Mesenchymal stem cell (in vitro differentiated cells and primary cell): ENCODE data around the gene CD81.

Source experiments
- DNase-seq: peaks from one replicate; pipeline ENCODE4 v3.0.0-alpha.2; 2013
- H2AFZ ChIP-seq: one replicate; pipeline ENCODE4 v1.6.1; 2013; ENCODE audit warnings: low read depth, mild to moderate bottlenecking, control low read depth, inconsistent platforms, low read length, moderate library complexity
- H2AK5ac ChIP-seq: 2 replicates; pipeline ENCODE4 v1.6.1; 2013; ENCODE audit warnings: low read length, moderate library complexity, mild to moderate bottlenecking, inconsistent platforms; ENCODE audit not compliant: severe bottlenecking
- H2BK120ac ChIP-seq: one replicate; pipeline ENCODE4 v1.6.1; 2013; ENCODE audit warnings: low read depth, mild to moderate bottlenecking, inconsistent platforms, low read length, moderate library complexity
- H2BK12ac ChIP-seq, 2 experiments: one replicate each; pipeline ENCODE4 v1.6.1; 2013; ENCODE audit warnings: inconsistent platforms in 2 of 2, low read length in 2 of 2, mild to moderate bottlenecking in 2 of 2, moderate library complexity in 2 of 2, control low read depth in 1 of 2
- H2BK15ac ChIP-seq: one replicate; pipeline ENCODE4 v1.6.1; 2013; ENCODE audit warnings: mild to moderate bottlenecking, low read depth, inconsistent platforms; ENCODE audit not compliant: poor library complexity, severe bottlenecking
- H2BK5ac ChIP-seq: 2 replicates; pipeline ENCODE4 v1.6.1; 2013; ENCODE audit warnings: low read depth, mild to moderate bottlenecking, low read length, control low read depth, inconsistent platforms; ENCODE audit not compliant: poor library complexity, severe bottlenecking
- H3K14ac ChIP-seq, 2 experiments: one replicate each; pipeline ENCODE4 v1.6.1; 2013; ENCODE audit warnings: inconsistent platforms in 2 of 2, low read length in 2 of 2, control low read depth in 1 of 2, mild to moderate bottlenecking in 1 of 2, moderate library complexity in 1 of 2
- H3K18ac ChIP-seq, 2 experiments: one replicate each; pipeline ENCODE4 v1.6.1; 2013; ENCODE audit warnings: inconsistent platforms in 2 of 2, low read length in 2 of 2, control low read depth in 1 of 2, low read depth in 1 of 2, mild to moderate bottlenecking in 1 of 2
- H3K23ac ChIP-seq, 2 experiments: one replicate each; pipeline ENCODE4 v1.6.1; 2013; ENCODE audit warnings: inconsistent platforms in 2 of 2, low read length in 2 of 2, mild to moderate bottlenecking in 2 of 2, moderate library complexity in 2 of 2, control low read depth in 1 of 2
- H3K27ac ChIP-seq: 2 replicates; pipeline ENCODE4 v1.5.1; 2013; ENCODE audit warnings: mild to moderate bottlenecking, moderate library complexity, low read length, control low read depth, inconsistent platforms; ENCODE audit not compliant: poor library complexity, severe bottlenecking
- H3K27me3 ChIP-seq, 2 experiments: 2 replicates each; pipeline versions ENCODE4 v1.6.1 to v1.7.0; 2013; ENCODE audit warnings: low read length in 2 of 2, mild to moderate bottlenecking in 2 of 2, moderate library complexity in 2 of 2, control low read depth in 1 of 2, inconsistent platforms in 1 of 2; ENCODE audit not compliant: control insufficient read depth in 1 of 2, insufficient read depth in 1 of 2
- H3K36me3 ChIP-seq, 2 experiments: 2 replicates each; pipeline versions ENCODE4 v1.6.1 to v1.7.0; 2013; ENCODE audit warnings: low read length in 2 of 2, control low read depth in 1 of 2, inconsistent platforms in 1 of 2, low read depth in 1 of 2, mild to moderate bottlenecking in 1 of 2; ENCODE audit not compliant: insufficient read depth in 2 of 2, control insufficient read depth in 1 of 2
- H3K4ac ChIP-seq, 2 experiments: one replicate each; pipeline ENCODE4 v1.6.1; 2013; ENCODE audit warnings: inconsistent platforms in 2 of 2, low read length in 2 of 2, mild to moderate bottlenecking in 2 of 2, moderate library complexity in 2 of 2, control low read depth in 1 of 2, low read depth in 1 of 2
- H3K4me1 ChIP-seq: 2 replicates; pipeline ENCODE4 v1.6.1; 2013; ENCODE audit warnings: low read depth, low read length, control low read depth; ENCODE audit not compliant: control insufficient read depth, insufficient read depth
- H3K4me2 ChIP-seq: 2 replicates; pipeline ENCODE4 v1.6.1; 2013; ENCODE audit warnings: low read length, mild to moderate bottlenecking, inconsistent platforms; ENCODE audit not compliant: poor library complexity, severe bottlenecking
- H3K4me3 ChIP-seq, 2 experiments: 2 replicates each; pipeline versions ENCODE4 v1.5.1 to v1.7.0; 2013; ENCODE audit warnings: low read length in 2 of 2, mild to moderate bottlenecking in 2 of 2, control low read depth in 1 of 2, low read depth in 1 of 2; ENCODE audit not compliant: insufficient read depth in 1 of 2
- H3K79me1 ChIP-seq: replicated peaks from 2 replicates; pipeline ENCODE4 v1.6.1; 2013; ENCODE audit warnings: mild to moderate bottlenecking, control low read depth, low read length, inconsistent platforms; ENCODE audit not compliant: poor library complexity, severe bottlenecking
- H3K9ac ChIP-seq: 2 replicates; pipeline ENCODE4 v1.7.0; 2013; ENCODE audit warnings: mild to moderate bottlenecking, low read length, moderate library complexity
- H3K9me3 ChIP-seq: 2 replicates; pipeline ENCODE4 v1.7.0; 2013; ENCODE audit warnings: mild to moderate bottlenecking, low read length; ENCODE audit not compliant: control insufficient read depth
- H4K8ac ChIP-seq: one replicate; pipeline ENCODE4 v1.6.1; 2013; ENCODE audit warnings: inconsistent platforms, mild to moderate bottlenecking, low read length, moderate library complexity
- H4K91ac ChIP-seq: one replicate; pipeline ENCODE4 v1.6.1; 2013; ENCODE audit warnings: mild to moderate bottlenecking, low read length, inconsistent platforms
- WGBS: methylation state at CpG from one replicate; pipeline ENCODE4 v1.1.7; 2013; ENCODE audit warnings: mixed read lengths; 5-methylcytosine and 5-hydroxymethylcytosine counted together

The CD81 gene

DNA sequence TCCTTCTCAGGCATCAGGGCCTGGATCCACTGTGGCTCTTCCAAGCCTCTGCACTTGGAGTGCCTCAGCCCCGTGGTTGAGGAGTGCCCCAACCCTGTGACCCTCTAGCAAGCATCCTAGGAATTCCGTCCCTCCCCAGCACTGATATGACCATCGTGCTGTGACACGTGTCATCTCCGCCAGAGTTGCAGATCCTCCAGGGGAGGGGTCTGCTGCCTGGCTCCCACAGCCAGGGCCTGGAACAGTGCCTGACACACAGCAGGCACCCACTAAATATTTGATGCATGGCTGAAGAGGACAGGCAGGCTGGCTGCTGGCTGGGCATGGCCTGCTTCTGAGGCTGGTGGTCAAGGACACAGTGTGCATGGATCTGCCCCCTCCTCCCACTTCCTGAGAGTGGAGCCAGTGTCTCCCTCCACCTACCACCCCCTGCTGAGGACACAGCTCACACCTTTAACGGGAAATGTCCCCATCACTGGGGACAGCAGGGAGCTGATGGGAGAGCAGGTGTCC is 1.7 kb upstream of the CD81 start:
- Histone ChIP-seq H2AFZ (no peak overlapping the region), H4K8ac (no peak overlapping the region), H2BK5ac (no peak overlapping the region), H2AK5ac (no peak overlapping the region), H3K4me2 (no peak overlapping the region), H3K36me3 (peaks cover 7 to 11% of the 10 kb centered on the region in 2 experiments), H3K4ac (no peak overlapping the region), H3K4me3 (no peak overlapping the region), H3K9me3 (no peaks in the 10 kb centered on the region), H3K27ac (no peak overlapping the region), H3K4me1 (peaks cover 38% of the 10 kb centered on the region), H3K18ac (no peak overlapping the region), H3K14ac (peak overlapping the region in 1 of 2 experiments; percentile 39), H4K91ac (no peak overlapping the region), H2BK15ac (no peak overlapping the region), H3K79me1 (peaks cover 20% of the 10 kb centered on the region), H3K9ac (no peak overlapping the region), H2BK12ac (peak overlapping the region in 1 of 2 experiments; percentile 16), H2BK120ac (no peak overlapping the region), H3K27me3 (no peaks in the 10 kb centered on the region), H3K23ac (peak overlapping the region in 1 of 2 experiments; percentile 52)
- WGBS, result 61% methylated on average over 6 of the region's 6 CpGs
- DNase-seq, result no peak

DNA sequence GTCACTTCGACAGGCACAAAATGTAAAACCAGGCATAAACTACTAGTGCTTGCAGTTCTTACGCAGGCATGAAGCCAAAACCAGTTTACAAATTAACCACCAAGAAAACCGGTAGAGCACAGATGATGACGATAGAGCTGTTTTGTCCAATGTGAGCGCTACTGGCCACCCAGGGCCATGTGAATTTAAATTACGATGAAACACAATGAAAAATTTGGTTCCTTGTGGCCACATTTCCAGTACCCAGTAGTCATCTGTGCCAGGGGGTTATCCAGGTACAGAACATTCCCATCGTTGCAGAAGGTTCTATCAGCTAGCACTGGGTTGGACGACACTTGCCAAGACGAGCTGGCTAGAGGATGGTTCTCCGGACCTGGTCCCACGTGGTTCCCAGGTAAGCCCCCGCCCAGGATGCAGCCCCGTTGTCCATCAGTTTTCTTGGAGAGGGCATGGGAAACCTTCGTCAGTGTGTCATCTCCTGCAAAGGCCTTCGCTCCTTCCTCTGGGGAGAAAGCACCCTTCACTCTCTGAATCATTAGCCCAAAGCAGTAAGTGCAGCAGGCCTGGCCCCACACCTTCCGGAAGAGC is 1.1 kb upstream of the CD81 start:
- Histone ChIP-seq H2AK5ac (no peak overlapping the region), H3K18ac (no peak overlapping the region)

DNA sequence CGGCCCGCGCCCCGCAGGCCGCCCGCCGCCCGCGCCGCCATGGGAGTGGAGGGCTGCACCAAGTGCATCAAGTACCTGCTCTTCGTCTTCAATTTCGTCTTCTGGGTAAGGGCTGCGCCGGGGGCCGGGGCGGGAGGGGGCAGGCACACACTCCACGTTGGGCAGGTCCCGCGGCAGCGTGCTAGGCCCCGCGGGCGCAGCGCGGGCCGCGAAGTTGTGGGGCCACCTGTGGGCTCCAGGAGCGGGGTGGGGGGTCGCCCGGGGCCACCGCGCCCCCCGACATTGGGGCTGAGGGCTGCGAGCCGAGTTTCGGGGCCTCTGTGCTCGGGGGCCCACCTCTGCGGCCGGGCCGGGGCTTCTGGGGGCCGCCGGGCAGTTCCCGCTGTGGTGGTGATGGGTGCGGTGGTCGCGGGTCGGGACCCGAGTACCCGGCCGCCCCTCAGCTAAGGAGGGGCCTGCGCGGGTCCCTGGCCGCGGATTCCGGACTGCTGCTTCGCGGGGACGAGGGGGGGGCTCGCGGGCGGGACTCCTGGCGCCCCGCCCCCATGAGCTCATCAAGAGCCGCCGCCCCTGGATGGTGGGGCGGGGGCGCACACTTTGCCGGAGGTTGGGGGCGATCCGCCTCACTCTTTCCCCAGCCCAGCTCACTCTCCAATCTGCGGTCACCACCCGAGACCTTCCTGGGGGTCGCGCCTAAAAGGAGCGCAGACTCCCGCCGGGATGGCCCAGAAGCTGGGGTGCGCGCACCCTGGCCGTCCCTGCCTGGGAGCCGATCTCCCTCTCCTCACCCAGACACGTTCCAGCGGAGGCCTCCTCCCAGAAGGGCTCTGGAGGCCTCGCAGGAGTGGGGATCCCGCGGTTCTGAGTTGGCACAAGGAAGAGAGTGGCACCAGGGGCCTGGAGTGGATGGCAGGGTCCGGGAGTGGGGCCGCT is 667 bp downstream of the CD81 start:
- H3K27me3 ChIP-seq, result no peaks in the 10 kb centered on the region
- peaks cover 59% of the 10 kb centered on the region for H3K4me1 ChIP-seq
- H2BK120ac ChIP-seq, result peak overlapping the region; percentile 57
- H3K4me3 ChIP-seq, result peak overlapping the region; percentile 87 to 97
- peak overlapping the region in 1 of 2 experiments; percentile 10 for H3K23ac ChIP-seq
- H2AFZ ChIP-seq, result no peak overlapping the region
- peaks cover 20% of the 10 kb centered on the region for H3K79me1 ChIP-seq
- H3K9ac ChIP-seq, result peak overlapping the region; percentile 96
- peak overlapping the region; percentile 93 for H3K4me2 ChIP-seq
- H3K4ac ChIP-seq, result peak overlapping the region; percentile 58 to 93
- H3K18ac ChIP-seq, result peak overlapping the region; percentile 71 to 88
- H3K36me3 ChIP-seq, result peaks cover 7 to 31% of the 10 kb centered on the region in 2 experiments
- no peak overlapping the region for H2BK12ac ChIP-seq
- DNase-seq, result peak; percentile 68
- H2BK5ac ChIP-seq, result no peak overlapping the region
- no peak overlapping the region for H4K8ac ChIP-seq
- H4K91ac ChIP-seq, result peak overlapping the region; percentile 74
- H3K9me3 ChIP-seq, result no peaks in the 10 kb centered on the region
- peak overlapping the region; percentile 55 for H2BK15ac ChIP-seq
- WGBS, result under 1% methylated on average over 61 of the region's 88 CpGs
- peak overlapping the region; percentile 45 for H3K27ac ChIP-seq
- no peak overlapping the region for H2AK5ac ChIP-seq
- H3K14ac ChIP-seq, result peak overlapping the region in 1 of 2 experiments; percentile 84

More for the DNA sequence above, 1.1 kb upstream of the CD81 start:
- Histone ChIP-seq H2BK5ac (no peak overlapping the region), H3K36me3 (peaks cover 7 to 17% of the 10 kb centered on the region in 2 experiments), H3K79me1 (peaks cover 20% of the 10 kb centered on the region), H2BK15ac (no peak overlapping the region), H4K91ac (no peak overlapping the region), H2AFZ (no peak overlapping the region), H3K9me3 (no peaks in the 10 kb centered on the region), H3K4me1 (peaks cover 44% of the 10 kb centered on the region), H3K4me2 (no peak overlapping the region), H2BK12ac (no peak overlapping the region), H3K23ac (no peak overlapping the region), H3K27ac (no peak overlapping the region), H3K27me3 (no peaks in the 10 kb centered on the region), H3K4ac (no peak overlapping the region), H3K4me3 (no peak overlapping the region), H2BK120ac (no peak overlapping the region), H4K8ac (no peak overlapping the region), H3K14ac (no peak overlapping the region), H3K9ac (no peak overlapping the region)
- WGBS, result 96% methylated on average over 16 of the region's 16 CpGs
- no peak for DNase-seq
